Spleen (tissue), 7 donors: ENCODE measurements around the gene C10orf90.

Experiments used
- CTCF ChIP-seq, 11 experiments: fragments of 200-600 bp in 7 of 11; fragments of 450-650 bp in 4 of 11; sonication (generic) in 4 of 11; IDR thresholded peaks in 8 of 11; conservative IDR thresholded peaks in 3 of 11; 1 replicate in 7 of 11; 2 replicates in 4 of 11; pipeline versions ENCODE4 v1.4.0 to v1.8.0; 2016 to 2021; ENCODE audit warnings: antibody characterized with exemption in 11 of 11, inconsistent platforms in 4 of 11, mild to moderate bottlenecking in 1 of 11
- POLR2A ChIP-seq, 3 donors: fragments of 450-650 bp; IDR thresholded peaks; one replicate each; pipeline ENCODE4 v1.5.1; 2017; ENCODE audit warnings: antibody characterized with exemption in 3 of 3, mild to moderate bottlenecking in 1 of 3
- POLR2AphosphoS5 ChIP-seq, 3 donors: sonication (generic); formaldehyde crosslinking; IDR thresholded peaks; one replicate each; pipeline ENCODE4 v1.5.1; 2017; ENCODE audit warnings: antibody characterized with exemption in 3 of 3
- donor health status: DM: no; HTN: no; CAD: no; lungs with moderate emphysema.
- donor health status: DM: no; HTN: no; CAD: no.
- donor health status: DM: no; HTN: no; CAD: no.

GRCh38 chr10:126421756-126422256, 248.7 kb downstream of the C10orf90 start:
- no peak for TF ChIP-seq CTCF (IDR thresholded peaks at IDR 0.05 in 8 of 11, conservative IDR thresholded peaks at IDR 0.05 in 3 of 11)
- no peak for TF ChIP-seq POLR2AphosphoS5 (IDR thresholded peaks at IDR 0.05)
- no peak for TF ChIP-seq POLR2A (IDR thresholded peaks at IDR 0.05)
